Activated CD8-positive, alpha-beta T cell treated with anti-CD3 and anti-CD28 coated beads for 36 hours (primary cell): Measurements from ENCODE around the gene EHD4. TPM values are rescaled to one million over a fixed set of nuclear protein-coding genes. Genes with fewer than 3 reads are reported as not detected.

Experiments
- ATAC-seq: fragments of 200-7000 bp; cut with Tn5 transposase; one replicate; pipeline ENCODE4 v1.10.0; 2021; ENCODE audit warnings: mild to moderate bottlenecking, moderate library complexity
- CTCF ChIA-PET: fragments of 350-600 bp; sonication (Branson Sonifier 250); formaldehyde crosslinking; loops from one replicate; lab custom pipeline; 2021; ENCODE audit warnings: antibody characterized with exemption; lab: Charles Lee
- POLR2A ChIA-PET: fragments of 350-600 bp; sonication (Branson Sonifier 250); formaldehyde crosslinking; loops from one replicate; lab custom pipeline; 2021; ENCODE audit warnings: antibody characterized with exemption; lab: Charles Lee
- DNase-seq: peaks from one replicate; pipeline ENCODE4 v3.0.0-alpha.2; 2020
- H3K27ac Mint-ChIP-seq: one replicate; pipeline ENCODE4 v1.8.0; 2021; ENCODE audit warnings: mild to moderate bottlenecking, mixed read lengths
- H3K27me3 Mint-ChIP-seq: one replicate; pipeline ENCODE4 v1.8.0; 2021; ENCODE audit warnings: mixed read lengths
- H3K36me3 Mint-ChIP-seq: one replicate; pipeline ENCODE4 v1.8.0; 2021; ENCODE audit warnings: low read depth, mixed read lengths
- H3K4me1 Mint-ChIP-seq: one replicate; pipeline ENCODE4 v1.8.0; 2021; ENCODE audit warnings: low read depth, mixed read lengths
- H3K4me3 Mint-ChIP-seq: one replicate; pipeline ENCODE4 v1.8.0; 2021; ENCODE audit warnings: mild to moderate bottlenecking, moderate library complexity, mixed read lengths
- H3K9me3 Mint-ChIP-seq: one replicate; pipeline ENCODE4 v1.8.0; 2021; ENCODE audit warnings: mixed read lengths
- intact Hi-C: fragments of 100-400 bp; cut with micrococcal nuclease; formaldehyde crosslinking; loops from one replicate; pipeline ENCODE4 v1.10.0; 2022
- total RNA-seq, 2 experiments: library from RNA; stranded (reverse); gene quantifications; one replicate each; pipeline ENCODE4 v1.2.3, GENCODE V29; 2021
- TF ChIP-seq, protein P1 (sequence below): fragments of 200-600 bp; IDR thresholded peaks from one replicate; pipeline ENCODE4 v1.8.0; 2022; ENCODE audit warnings: antibody characterized with exemption, mild to moderate bottlenecking

EHD4 gene
- total RNA-seq, 2 experiments from 2014 or later: 22.3 to 22.6 TPM

- Mint-ChIP-seq H3K27me3 (no peaks in the 10 kb centered on the region), H3K36me3 (no peaks in the 10 kb centered on the region), H3K9me3 (no peaks in the 10 kb centered on the region), H3K4me3 (no peak overlapping the region), H3K27ac (no peak overlapping the region), H3K4me1 (peaks cover 9% of the 10 kb centered on the region)
- intact Hi-C loops: no loop called here
- DNase-seq (no peak), ATAC-seq (no peak)
- POLR2A ChIA-PET: interaction anchor here (1.3 kb wide), 1 partner anchor 15 kb away, joined by 5 read pairs; no protein-coding TSS in a partner anchor
- TF ChIP-seq, protein P1, sequence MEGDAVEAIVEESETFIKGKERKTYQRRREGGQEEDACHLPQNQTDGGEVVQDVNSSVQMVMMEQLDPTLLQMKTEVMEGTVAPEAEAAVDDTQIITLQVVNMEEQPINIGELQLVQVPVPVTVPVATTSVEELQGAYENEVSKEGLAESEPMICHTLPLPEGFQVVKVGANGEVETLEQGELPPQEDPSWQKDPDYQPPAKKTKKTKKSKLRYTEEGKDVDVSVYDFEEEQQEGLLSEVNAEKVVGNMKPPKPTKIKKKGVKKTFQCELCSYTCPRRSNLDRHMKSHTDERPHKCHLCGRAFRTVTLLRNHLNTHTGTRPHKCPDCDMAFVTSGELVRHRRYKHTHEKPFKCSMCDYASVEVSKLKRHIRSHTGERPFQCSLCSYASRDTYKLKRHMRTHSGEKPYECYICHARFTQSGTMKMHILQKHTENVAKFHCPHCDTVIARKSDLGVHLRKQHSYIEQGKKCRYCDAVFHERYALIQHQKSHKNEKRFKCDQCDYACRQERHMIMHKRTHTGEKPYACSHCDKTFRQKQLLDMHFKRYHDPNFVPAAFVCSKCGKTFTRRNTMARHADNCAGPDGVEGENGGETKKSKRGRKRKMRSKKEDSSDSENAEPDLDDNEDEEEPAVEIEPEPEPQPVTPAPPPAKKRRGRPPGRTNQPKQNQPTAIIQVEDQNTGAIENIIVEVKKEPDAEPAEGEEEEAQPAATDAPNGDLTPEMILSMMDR: no peak
- CTCF ChIA-PET: no interaction called here
Measured at GRCh38 chr15:41866872-41867579, 105.3 kb downstream of the EHD4 start.

- Mint-ChIP-seq H3K4me1 (peaks cover 9% of the 10 kb centered on the region), H3K9me3 (no peaks in the 10 kb centered on the region), H3K27ac (no peak overlapping the region), H3K4me3 (no peak overlapping the region), H3K36me3 (no peaks in the 10 kb centered on the region), H3K27me3 (no peaks in the 10 kb centered on the region)
- ChIA-PET CTCF (no interaction called here), POLR2A (interaction anchor here (1.3 kb wide), 1 partner anchor 15 kb away, joined by 5 read pairs; no protein-coding TSS in a partner anchor)
- DNase-seq (no peak), ATAC-seq (no peak)
- intact Hi-C loops: no loop called here
- TF ChIP-seq, protein P1: no peak
Measured at GRCh38 chr15:41866263-41866703, 106.1 kb downstream of the EHD4 start.

DNA sequence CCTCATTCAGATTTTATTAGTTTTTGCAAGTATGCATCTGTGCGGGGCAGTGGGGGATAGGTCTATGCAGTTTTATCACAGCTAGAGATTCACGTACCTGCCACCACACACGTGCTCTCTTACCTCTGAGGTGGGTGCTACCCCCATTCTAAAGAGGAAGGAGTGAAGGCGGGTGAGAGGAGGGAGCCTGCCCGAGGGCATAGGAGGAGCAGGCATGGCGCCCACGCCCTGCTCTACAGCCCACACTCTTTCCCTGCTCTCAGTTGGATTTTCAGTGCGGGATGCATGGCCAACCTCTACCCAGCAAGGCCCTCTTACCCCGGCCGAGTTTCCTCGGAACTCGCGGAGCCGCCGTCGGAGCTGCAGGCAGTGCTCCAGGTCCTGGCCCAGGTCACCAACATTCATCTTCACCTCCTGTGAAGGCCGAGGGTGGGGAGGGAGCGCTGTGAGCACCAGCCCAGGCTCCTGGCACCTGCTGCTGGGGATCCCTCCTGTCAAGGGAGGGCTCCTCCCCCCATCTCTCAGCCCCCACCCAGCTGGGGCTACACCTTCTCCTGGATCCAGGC lies 106.8 kb downstream of the EHD4 start:
- Mint-ChIP-seq H3K9me3 (no peaks in the 10 kb centered on the region), H3K4me1 (peaks cover 2% of the 10 kb centered on the region), H3K27me3 (no peaks in the 10 kb centered on the region), H3K4me3 (no peak overlapping the region), H3K36me3 (no peaks in the 10 kb centered on the region), H3K27ac (no peak overlapping the region)
- intact Hi-C loops: no loop called here
- DNase-seq: no peak
- ChIA-PET POLR2A (interaction anchor here (1.3 kb wide), 1 partner anchor 16 kb away, joined by 5 read pairs; no protein-coding TSS in a partner anchor), CTCF (no interaction called here)
- TF ChIP-seq, protein P1: no peak
- no peak for ATAC-seq

- Mint-ChIP-seq H3K27ac (no peak overlapping the region), H3K27me3 (no peaks in the 10 kb centered on the region), H3K4me3 (no peak overlapping the region), H3K4me1 (peaks cover 5% of the 10 kb centered on the region), H3K9me3 (no peaks in the 10 kb centered on the region), H3K36me3 (no peaks in the 10 kb centered on the region)
- DNase-seq (no peak), ATAC-seq (no peak)
- intact Hi-C loops: no loop called here
- ChIA-PET CTCF (interaction anchor here (0.9 kb wide), 1 partner anchor 18 kb away, joined by 3 read pairs; no protein-coding TSS in a partner anchor), POLR2A (interaction anchor here (1.9 kb wide), 1 partner anchor 17 kb away, joined by 5 read pairs; no protein-coding TSS in a partner anchor)
- TF ChIP-seq, protein P1: no peak
Measured at GRCh38 chr15:41862515-41863116, 109.7 kb downstream of the EHD4 start.
